ENCODE measurements around the gene SLC1A2. TPM values are rescaled to one million over a fixed set of nuclear protein-coding genes. Genes with fewer than 3 reads are reported as not detected.

SLC1A2 gene
- total RNA-seq, 4 donors from 2014 or later = 0.17 to 0.69 (median 0.37) TPM

DNA sequence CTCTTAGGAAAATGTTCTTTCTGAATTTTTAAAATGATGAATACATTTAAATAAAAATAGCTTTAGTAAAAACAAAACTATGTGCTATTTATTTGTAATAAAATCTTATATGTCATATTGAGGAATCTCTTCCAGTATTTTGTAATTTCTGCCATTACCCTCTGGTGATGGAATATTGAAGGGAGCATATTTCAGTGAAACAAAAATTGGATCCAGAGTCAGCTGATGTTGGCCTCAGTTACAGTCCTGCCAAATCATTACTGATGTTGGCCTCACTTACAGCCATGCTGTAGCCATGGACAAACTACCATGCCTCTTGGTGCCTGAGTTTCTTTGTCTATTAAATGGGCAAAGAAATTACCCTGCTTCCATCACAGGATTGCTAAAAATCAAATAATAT is 133.2 kb downstream of the SLC1A2 start:
- H3K27ac ChIP-seq (replicated peaks in 1 of 4) = no peak overlapping the region
- peaks cover 0 to 19% (median 17%) of the 10 kb centered on the region in 4 donors for H3K4me1 ChIP-seq
- TF ChIP-seq, protein P1, sequence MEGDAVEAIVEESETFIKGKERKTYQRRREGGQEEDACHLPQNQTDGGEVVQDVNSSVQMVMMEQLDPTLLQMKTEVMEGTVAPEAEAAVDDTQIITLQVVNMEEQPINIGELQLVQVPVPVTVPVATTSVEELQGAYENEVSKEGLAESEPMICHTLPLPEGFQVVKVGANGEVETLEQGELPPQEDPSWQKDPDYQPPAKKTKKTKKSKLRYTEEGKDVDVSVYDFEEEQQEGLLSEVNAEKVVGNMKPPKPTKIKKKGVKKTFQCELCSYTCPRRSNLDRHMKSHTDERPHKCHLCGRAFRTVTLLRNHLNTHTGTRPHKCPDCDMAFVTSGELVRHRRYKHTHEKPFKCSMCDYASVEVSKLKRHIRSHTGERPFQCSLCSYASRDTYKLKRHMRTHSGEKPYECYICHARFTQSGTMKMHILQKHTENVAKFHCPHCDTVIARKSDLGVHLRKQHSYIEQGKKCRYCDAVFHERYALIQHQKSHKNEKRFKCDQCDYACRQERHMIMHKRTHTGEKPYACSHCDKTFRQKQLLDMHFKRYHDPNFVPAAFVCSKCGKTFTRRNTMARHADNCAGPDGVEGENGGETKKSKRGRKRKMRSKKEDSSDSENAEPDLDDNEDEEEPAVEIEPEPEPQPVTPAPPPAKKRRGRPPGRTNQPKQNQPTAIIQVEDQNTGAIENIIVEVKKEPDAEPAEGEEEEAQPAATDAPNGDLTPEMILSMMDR (IDR thresholded peaks at IDR 0.05) = no peak
- TF ChIP-seq EP300 (IDR thresholded peaks at IDR 0.05) (no peak), POLR2A (IDR thresholded peaks at IDR 0.05; ENCODE audit: low read depth) (no peak), POLR2AphosphoS5 (IDR thresholded peaks at IDR 0.05) (no peak)
- no peak for DNase-seq (ENCODE audit: extremely low spot score)
- intact Hi-C loops (cut with DNase I) = no loop called here
- H3K9me3 ChIP-seq = no peaks in the 10 kb centered on the region
- no peak overlapping the region for H3K4me3 ChIP-seq
- no peaks in the 10 kb centered on the region for H3K27me3 ChIP-seq
- H3K36me3 ChIP-seq = no peaks in the 10 kb centered on the region

DNA sequence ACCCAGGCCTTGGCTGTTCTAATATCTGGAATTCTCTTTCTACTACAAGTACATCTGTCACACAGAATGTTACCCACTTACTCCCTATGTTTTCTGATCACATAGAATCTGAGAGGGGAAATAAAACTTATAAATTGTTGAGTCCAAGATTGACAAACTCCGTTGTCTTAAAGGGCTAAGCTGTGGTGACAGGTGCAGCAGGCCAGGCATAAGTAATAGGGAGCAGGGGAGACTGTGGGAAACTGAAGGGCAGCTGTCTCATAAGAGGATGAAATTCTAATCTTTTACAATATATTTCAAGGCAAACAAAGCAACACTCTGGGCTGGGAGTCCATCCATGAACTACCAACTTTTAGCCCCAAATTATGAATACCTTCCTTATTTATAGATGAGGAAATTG is 133.9 kb downstream of the SLC1A2 start:
- TF ChIP-seq POLR2A (IDR thresholded peaks at IDR 0.05; ENCODE audit: low read depth) (no peak), POLR2AphosphoS5 (IDR thresholded peaks at IDR 0.05) (no peak), EP300 (IDR thresholded peaks at IDR 0.05) (no peak)
- TF ChIP-seq, protein P1 (IDR thresholded peaks at IDR 0.05) = no peak
- H3K4me1 ChIP-seq = peaks cover 4 to 22% (median 17%) of the 10 kb centered on the region in 4 donors
- no peaks in the 10 kb centered on the region for H3K36me3 ChIP-seq
- no peak overlapping the region for H3K4me3 ChIP-seq
- WGBS = 100% methylated on average over 1 of the region's 1 CpG
- no peak overlapping the region for H3K27ac ChIP-seq (replicated peaks in 1 of 4)
- DNase-seq (ENCODE audit: extremely low spot score) = no peak
- intact Hi-C loops (cut with DNase I) = no loop called here
- no peaks in the 10 kb centered on the region for H3K27me3 ChIP-seq
- no peaks in the 10 kb centered on the region for H3K9me3 ChIP-seq

DNA sequence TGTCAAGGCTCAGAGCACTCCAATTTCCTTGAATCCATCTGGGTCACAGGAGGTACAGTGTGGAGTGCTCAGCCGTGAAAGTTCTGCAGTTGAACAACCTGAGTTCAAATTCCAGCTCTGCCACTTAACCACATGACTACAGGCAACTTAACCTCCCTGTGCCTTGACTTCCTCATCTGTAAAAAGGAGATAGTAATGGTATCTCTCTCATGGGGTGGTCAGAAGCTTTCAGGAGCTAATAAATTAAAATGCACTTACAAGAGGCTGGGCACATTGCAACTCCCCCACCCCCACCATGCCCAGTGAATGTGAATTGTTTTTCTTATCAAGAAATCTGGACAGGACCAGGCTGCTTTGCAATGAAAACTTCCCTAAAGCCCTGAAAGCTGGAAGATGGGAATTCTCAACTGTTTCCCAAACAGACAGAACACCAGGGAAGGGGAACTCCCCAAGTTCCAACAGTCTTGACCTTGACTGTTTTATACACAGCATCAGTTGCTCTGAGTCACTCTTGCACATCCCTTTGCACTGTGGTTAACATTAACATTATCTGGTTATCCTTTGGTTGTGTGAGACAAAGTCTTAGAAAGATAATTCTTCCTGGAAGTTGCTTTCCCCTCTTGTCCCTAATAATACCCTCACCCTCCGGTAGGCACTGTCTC is 137.0 kb downstream of the SLC1A2 start:
- TF ChIP-seq POLR2A (IDR thresholded peaks at IDR 0.05; ENCODE audit: low read depth) (no peak), EP300 (IDR thresholded peaks at IDR 0.05) (no peak), POLR2AphosphoS5 (IDR thresholded peaks at IDR 0.05) (peak in 1 of 2 donors; percentile 9)
- TF ChIP-seq, protein P1 (IDR thresholded peaks at IDR 0.05) = no peak
- Histone ChIP-seq H3K4me3 (no peak overlapping the region), H3K4me1 (peaks cover 4 to 17% (median 10%) of the 10 kb centered on the region in 4 donors), H3K27me3 (no peaks in the 10 kb centered on the region), H3K9me3 (no peaks in the 10 kb centered on the region), H3K27ac (replicated peaks in 1 of 4) (peak overlapping the region; percentile 3 to 69 (median 31)), H3K36me3 (no peaks in the 10 kb centered on the region)
- DNase-seq (ENCODE audit: extremely low spot score) = no peak
- intact Hi-C loops (cut with DNase I) = no loop called here
- WGBS = 65% methylated on average over 2 of the region's 2 CpGs

DNA sequence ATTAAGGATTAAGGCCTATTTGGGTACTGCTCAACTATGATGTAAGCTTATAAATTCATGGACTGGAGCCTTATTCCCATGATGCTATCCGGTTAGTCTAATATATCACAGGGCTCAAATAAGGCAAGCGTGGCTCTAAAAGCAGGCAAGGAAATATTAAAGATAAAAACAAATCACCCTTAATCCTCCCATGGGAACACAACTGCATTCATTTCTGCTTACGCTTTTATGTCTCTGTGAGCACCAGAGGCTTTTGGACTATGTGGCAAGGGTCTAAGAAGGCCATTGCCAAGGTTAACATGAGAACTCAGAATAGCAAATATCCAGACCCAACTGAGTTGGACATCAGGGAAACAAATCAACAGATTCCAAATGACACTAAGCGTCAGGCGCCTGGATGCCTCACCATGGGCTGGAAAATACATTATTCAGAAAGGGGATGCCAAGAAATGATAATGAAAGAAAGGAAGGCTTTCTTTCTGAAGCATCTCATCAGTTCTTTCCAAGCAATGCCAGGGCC is 138.1 kb downstream of the SLC1A2 start:
- TF ChIP-seq POLR2AphosphoS5 (IDR thresholded peaks at IDR 0.05) (peak in 1 of 2 donors; percentile 38), POLR2A (IDR thresholded peaks at IDR 0.05; ENCODE audit: low read depth) (no peak)
- no peaks in the 10 kb centered on the region for H3K36me3 ChIP-seq
- intact Hi-C loops (cut with DNase I) = no loop called here
- 68% methylated on average over 5 of the region's 5 CpGs for WGBS
- H3K4me3 ChIP-seq = no peak overlapping the region
- no peaks in the 10 kb centered on the region for H3K9me3 ChIP-seq
- no peak for DNase-seq (ENCODE audit: extremely low spot score)
- H3K4me1 ChIP-seq = peaks cover 4 to 23% (median 15%) of the 10 kb centered on the region in 4 donors
- no peaks in the 10 kb centered on the region for H3K27me3 ChIP-seq
- H3K27ac ChIP-seq (replicated peaks in 1 of 4) = peak overlapping the region in 3 of 4 donors; percentile 36 to 69 (median 45)

DNA sequence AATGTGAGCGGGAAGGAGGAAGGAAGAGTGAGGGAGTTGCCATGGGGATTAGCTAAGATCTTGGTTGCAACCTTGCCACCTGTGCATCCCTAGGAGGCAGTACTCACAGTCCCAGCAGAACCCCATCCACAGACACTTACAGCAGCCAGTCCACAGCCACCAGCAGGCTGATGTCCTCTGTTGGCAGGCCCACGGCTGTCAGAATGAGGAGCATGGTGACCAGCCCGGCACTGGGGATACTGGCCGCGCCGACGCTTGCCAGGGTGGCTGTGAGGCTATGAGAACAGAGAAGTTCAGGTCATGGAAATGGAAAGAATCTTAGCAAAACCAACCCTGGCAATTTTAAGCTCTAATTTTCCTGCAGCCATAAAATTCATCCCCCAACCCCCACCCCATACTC is 138.6 kb downstream of the SLC1A2 start:
- no peaks in the 10 kb centered on the region for H3K36me3 ChIP-seq
- 85% methylated on average over 7 of the region's 7 CpGs for WGBS
- intact Hi-C loops (cut with DNase I) = no loop called here
- DNase-seq (ENCODE audit: extremely low spot score) = no peak
- H3K27me3 ChIP-seq = no peaks in the 10 kb centered on the region
- TF ChIP-seq POLR2AphosphoS5 (IDR thresholded peaks at IDR 0.05) (no peak), EP300 (IDR thresholded peaks at IDR 0.05) (no peak), POLR2A (IDR thresholded peaks at IDR 0.05; ENCODE audit: low read depth) (no peak)
- TF ChIP-seq, protein P1 (IDR thresholded peaks at IDR 0.05) = no peak
- H3K4me1 ChIP-seq = peaks cover 6 to 28% (median 20%) of the 10 kb centered on the region in 4 donors
- H3K27ac ChIP-seq (replicated peaks in 1 of 4) = peak overlapping the region in 2 of 4 donors; percentile 36 to 69
- no peaks in the 10 kb centered on the region for H3K9me3 ChIP-seq
- no peak overlapping the region for H3K4me3 ChIP-seq
